Erythroblast (primary cell): ENCODE measurements around the gene FMO1.
A peak's percentile ranks its signal among the peaks of the same experiment; 100 is the strongest.
"Not testable (repeated sequence)": the region's sequence is repeated elsewhere in the genome, so short reads cannot be mapped to it uniquely, and the experiment has no call there.

Experiments used
- DNase-seq, 2 experiments: peaks; one replicate each; lab custom pipeline; 2025; lab: John Stamatoyannopoulos, UW
- GATA1 ChIP-seq: IDR thresholded peaks from 2 replicates; pipeline ENCODE4 v1.6.1; 2011; ENCODE audit warnings: low read depth, mild to moderate bottlenecking, control low read depth, low read length, moderate library complexity
- POLR2A ChIP-seq: IDR thresholded peaks from 2 replicates; pipeline ENCODE4 v1.6.1; 2011; ENCODE audit warnings: mild to moderate bottlenecking, low read length

Gene FMO1

GRCh38 chr1:171220581-171221054 lies 27.7 kb upstream of the FMO1 start:
- no peak for DNase-seq
- no peak for TF ChIP-seq GATA1
- no peak for TF ChIP-seq POLR2A

- TF ChIP-seq GATA1 (no peak), POLR2A (no peak)
- DNase-seq = no peak
Measured at GRCh38 chr1:171221665-171222591, 26.4 kb upstream of the FMO1 start.

GRCh38 chr1:171222936-171223335 lies 25.4 kb upstream of the FMO1 start:
- TF ChIP-seq GATA1 = no peak
- no peak for TF ChIP-seq POLR2A
- no peak for DNase-seq

DNA sequence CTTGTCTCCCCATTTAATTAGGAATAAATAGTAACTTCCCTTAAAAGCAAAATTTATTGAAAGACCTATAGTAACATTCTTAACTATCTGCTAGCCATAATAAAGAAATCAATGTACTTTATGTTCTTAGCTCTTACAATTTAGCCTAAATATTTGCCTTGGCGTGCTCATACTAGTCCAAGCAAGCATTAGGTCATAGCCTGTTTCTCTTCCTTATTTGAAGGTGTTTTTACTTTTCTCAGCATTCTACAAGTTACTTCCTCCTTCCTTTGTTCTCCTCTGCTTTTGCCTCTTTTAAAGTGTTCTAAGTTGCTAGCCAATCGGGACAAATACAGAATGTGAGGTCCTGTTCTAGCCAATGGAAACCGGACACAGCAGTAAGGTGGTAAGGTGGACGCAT lies 24.0 kb upstream of the FMO1 start:
- DNase-seq = not testable (repeated sequence)

GRCh38 chr1:171226747-171227370 lies 21.4 kb upstream of the FMO1 start:
- no peak for TF ChIP-seq POLR2A
- TF ChIP-seq GATA1 = no peak
- DNase-seq = peak; percentile 19 to 49

DNA sequence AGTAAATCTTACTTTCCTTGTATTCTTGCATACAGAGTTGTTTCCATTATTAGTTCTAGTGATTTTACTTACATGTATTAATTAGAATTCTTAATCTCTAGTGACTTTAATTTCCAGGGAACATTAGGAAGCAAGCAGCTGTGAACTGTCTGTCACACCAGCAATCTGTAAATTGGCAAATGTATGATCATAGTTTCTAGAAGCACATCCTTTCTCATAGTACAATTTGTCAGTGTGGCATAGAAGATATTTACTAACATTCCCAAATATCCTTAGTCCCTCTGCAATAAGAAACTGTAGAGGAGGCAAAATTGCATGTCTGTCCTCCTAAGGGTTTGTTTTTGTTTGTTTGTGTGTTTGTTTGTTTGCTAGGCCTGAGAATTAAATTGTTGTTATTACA lies 17.0 kb upstream of the FMO1 start:
- DNase-seq = no peak
- TF ChIP-seq POLR2A = no peak
- TF ChIP-seq GATA1 = no peak

- TF ChIP-seq GATA1 = no peak
- no peak for TF ChIP-seq POLR2A
- DNase-seq = peak; percentile 2 to 10
Measured at GRCh38 chr1:171233183-171233582, 15.1 kb upstream of the FMO1 start.

GRCh38 chr1:171236231-171236630 lies 12.1 kb upstream of the FMO1 start:
- not testable (repeated sequence) for DNase-seq

DNA sequence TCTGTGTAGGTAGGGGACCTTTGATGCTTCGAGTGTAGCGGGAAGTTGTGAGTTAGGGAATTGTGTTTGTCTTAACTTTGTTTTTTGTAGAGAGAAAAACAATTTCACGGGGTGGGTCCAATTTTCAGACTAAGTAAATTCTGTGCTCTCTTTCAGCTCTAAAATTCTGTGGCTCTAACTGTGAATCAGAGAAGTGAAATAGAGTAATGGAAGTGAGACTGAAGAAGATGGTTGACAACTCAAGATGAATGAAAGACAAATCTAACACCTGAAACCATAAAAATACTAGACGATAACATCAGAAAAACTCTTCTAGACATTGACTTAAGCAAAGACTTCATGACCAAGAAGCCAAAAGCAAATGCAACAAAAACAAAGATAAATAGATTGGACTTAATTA lies 4.4 kb upstream of the FMO1 start:
- TF ChIP-seq POLR2A = no peak
- no peak for TF ChIP-seq GATA1
- DNase-seq = no peak

GRCh38 chr1:171245458-171246064 lies 2.7 kb upstream of the FMO1 start:
- DNase-seq = peak; percentile 14 to 43
- TF ChIP-seq POLR2A = no peak

GRCh38 chr1:171247501-171247900 lies 793 bp upstream of the FMO1 start:
- DNase-seq = no peak
- no peak for TF ChIP-seq POLR2A
- TF ChIP-seq GATA1 = no peak

DNA sequence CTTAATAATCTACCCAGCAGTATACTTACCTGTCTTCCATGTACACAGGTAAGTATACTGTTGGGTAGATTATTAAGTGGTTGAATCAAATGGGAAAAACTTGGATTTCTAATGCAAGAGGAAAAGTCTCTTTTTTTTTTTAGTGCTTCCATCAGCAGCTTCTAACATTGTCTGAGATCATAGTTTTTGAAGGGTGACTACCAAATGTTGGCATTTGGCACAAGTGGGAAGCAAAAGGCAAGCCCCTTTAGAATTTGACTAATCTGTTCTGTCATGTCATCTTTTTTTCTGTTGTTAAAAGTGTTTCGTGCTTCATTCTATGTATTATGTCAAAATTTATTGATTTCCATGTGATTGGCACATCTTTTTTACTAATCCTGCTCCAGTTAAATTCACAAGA lies 547 bp downstream of the FMO1 start:
- no peak for TF ChIP-seq GATA1
- TF ChIP-seq POLR2A = no peak
- DNase-seq = no peak

- TF ChIP-seq POLR2A (no peak), GATA1 (no peak)
Measured at GRCh38 chr1:171250263-171250662, 2.0 kb downstream of the FMO1 start.

DNA sequence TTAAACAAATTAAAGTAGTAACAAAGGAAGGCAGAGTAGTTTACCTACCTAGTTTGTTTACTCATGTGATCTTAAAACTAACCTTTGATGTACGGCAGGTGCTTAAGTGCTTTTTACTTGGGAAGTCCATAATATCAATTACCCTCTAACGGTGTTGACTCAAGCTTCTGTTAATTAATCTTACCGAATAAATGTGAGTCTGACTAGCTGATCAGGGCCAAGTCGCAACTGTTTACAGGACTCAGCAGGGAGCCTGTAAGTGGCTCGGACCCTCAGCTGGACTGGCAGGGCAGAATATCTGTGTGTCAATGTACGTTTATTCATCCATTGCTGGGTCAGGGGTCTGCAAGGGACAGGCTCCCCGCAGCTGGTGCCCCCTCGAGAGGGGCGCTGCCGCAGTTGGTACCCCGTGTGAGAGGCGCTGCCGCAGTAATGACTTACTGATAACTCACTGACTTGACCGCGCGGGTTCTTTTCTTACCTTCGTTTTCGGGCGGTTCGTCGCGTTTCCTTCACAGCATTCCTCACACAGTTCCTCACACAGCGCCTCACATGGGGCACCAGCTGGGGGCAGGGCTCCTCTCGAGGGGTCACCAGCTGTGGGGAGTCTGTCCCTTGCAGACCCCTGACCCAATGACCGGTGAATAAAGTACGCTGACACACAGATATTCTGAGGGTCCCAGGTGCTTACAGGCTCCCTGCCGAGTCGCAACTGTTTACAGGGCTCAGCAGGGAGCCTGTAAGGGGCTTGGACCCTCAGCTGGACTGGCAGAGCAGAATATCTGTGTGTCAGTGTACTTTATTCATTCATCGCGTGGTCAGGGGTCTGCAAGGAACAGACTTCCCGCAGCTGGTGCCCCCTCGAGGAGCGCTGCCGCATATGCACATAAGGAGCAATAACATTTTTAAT lies 3.0 kb downstream of the FMO1 start:
- peak; percentile 21 to 26 for DNase-seq
- TF ChIP-seq POLR2A (no peak), GATA1 (no peak)

More at GRCh38 chr1:171250263-171250662, 2.0 kb downstream of the FMO1 start:
- no peak for DNase-seq

DNA sequence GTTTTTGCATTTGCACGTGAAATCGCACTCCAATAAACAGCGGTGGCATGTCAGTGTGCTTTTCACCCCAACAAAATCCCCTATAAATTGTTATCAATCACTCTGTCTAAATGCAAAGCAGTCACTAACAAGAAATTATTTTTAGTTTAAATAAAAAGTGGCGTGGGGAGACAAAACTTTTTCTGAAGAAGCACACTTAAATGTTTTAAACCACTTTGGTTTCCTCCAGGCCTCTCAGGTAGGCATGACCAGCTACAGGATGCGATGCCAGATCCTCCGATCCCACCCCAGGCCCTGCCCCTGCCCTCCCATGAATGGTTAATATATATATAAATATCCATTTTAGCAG lies 3.6 kb downstream of the FMO1 start:
- no peak for TF ChIP-seq GATA1
- no peak for TF ChIP-seq POLR2A
- DNase-seq = no peak
